ENCODE measurements around the gene COQ5.
A peak's percentile ranks its signal among the peaks of the same experiment; 100 is the strongest.

The COQ5 gene, protein sequence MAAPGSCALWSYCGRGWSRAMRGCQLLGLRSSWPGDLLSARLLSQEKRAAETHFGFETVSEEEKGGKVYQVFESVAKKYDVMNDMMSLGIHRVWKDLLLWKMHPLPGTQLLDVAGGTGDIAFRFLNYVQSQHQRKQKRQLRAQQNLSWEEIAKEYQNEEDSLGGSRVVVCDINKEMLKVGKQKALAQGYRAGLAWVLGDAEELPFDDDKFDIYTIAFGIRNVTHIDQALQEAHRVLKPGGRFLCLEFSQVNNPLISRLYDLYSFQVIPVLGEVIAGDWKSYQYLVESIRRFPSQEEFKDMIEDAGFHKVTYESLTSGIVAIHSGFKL

GRCh38 chr12:120528861-120529525 is at the start of gene COQ5:
COQ5 (minus strand) TSS chr12:120529158; CDS start chr12:120529141, 17 bp downstream.
- peak within 1 kb of the TSS; percentile 83 for H3K4me3 ChIP-seq (ENCODE audit: low read length)
- H3K9me2 ChIP-seq (replicated peaks; ENCODE audit: insufficient read depth, low read length) = no peaks in the 10 kb centered on the region
- peak within 1 kb of the TSS; percentile 85 for H3K9ac ChIP-seq (ENCODE audit: low read length)
- no peaks in the 10 kb centered on the region for H3K36me3 ChIP-seq (replicated peaks; ENCODE audit: insufficient read depth, low read length)
- no peaks in the 10 kb centered on the region for H3K4me1 ChIP-seq (ENCODE audit: low read length)
- H3K79me2 ChIP-seq (ENCODE audit: low read length) = no peaks in the 10 kb centered on the region
- no peaks in the 10 kb centered on the region for H3K9me3 ChIP-seq (replicated peaks; ENCODE audit: insufficient read depth, low read length)
- H3F3A ChIP-seq (ENCODE audit: insufficient read depth, low read length) = peaks cover 23% of the 10 kb centered on the region
- TF ChIP-seq CTCF (IDR thresholded peaks at IDR 0.05; ENCODE audit: low read length) = no peak
- TF ChIP-seq EZH2phosphoT487 (IDR thresholded peaks at IDR 0.05; ENCODE audit: low read length) = no peak
- TF ChIP-seq EZH2 (optimal IDR thresholded peaks at IDR 0.05; ENCODE audit: low read depth, low read length) = no peak
- H3K4me2 ChIP-seq (ENCODE audit: low read depth, low read length) = peak within 1 kb of the TSS; percentile 72
- H3K27ac ChIP-seq (ENCODE audit: low read length) = peak within 1 kb of the TSS; percentile 84
- no peaks in the 10 kb centered on the region for H4K20me1 ChIP-seq (ENCODE audit: insufficient read depth, low read length)
- peak within 1 kb of the TSS; percentile 66 for H2AFZ ChIP-seq (ENCODE audit: low read length)
- peak; percentile 73 for DNase-seq
- no peaks in the 10 kb centered on the region for H3K27me3 ChIP-seq (replicated peaks; ENCODE audit: insufficient read depth, low read length)

DNA sequence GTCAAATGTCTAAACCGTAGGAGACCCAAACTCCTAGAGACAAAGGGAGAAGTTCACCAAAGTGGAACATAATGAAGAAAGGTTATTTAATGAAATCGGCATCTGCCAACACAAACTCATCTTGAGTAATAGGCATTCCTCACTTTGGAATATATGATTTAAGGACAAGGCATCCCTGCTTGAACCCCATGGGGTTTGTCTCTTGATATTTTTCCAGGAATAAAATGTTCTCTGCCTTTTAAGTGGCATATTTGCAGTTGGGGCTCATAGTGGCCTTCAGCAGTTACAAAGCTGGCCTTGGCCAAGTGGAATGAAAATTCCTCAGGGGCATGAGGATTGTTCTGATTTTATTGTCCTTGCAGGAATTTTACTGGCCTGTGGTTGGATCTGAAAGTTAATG is 45.1 kb upstream of the COQ5 start:
- Histone ChIP-seq H3K9me3 (replicated peaks; ENCODE audit: insufficient read depth, low read length) (no peaks in the 10 kb centered on the region), H3K79me2 (ENCODE audit: low read length) (0 out of 2 replicates have a peak, but pooled peaks cover 5% of the 10 kb centered on the region)

DNA sequence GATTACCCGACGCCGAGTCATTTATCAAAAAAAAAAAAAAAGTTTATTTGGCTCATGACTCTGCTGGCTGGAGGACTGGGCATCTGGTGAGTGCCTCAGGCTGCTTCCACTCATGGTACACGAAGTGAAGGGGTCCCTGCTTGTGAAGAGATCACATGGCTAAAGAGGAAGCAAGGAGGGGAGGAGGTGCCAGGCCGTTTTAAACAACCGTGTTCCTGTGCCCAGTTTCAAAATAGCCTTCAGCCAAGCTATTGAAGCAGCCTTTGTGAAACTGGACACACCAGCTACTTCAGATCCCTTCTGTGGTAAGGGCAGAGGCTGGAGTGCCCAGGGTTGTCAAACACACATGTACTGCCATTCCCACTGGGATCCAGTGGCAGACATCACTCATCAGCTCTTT is 44.6 kb upstream of the COQ5 start:
- H3F3A ChIP-seq (ENCODE audit: insufficient read depth, low read length) = 0 out of 2 replicates have a peak, but pooled peaks cover 3% of the 10 kb centered on the region
- no peak overlapping the region for H3K27ac ChIP-seq (ENCODE audit: low read length)
- H3K4me2 ChIP-seq (ENCODE audit: low read depth, low read length) = no peak overlapping the region
- TF ChIP-seq EZH2phosphoT487 (IDR thresholded peaks at IDR 0.05; ENCODE audit: low read length) (no peak), EZH2 (optimal IDR thresholded peaks at IDR 0.05; ENCODE audit: low read depth, low read length) (no peak), CTCF (IDR thresholded peaks at IDR 0.05; ENCODE audit: low read length) (no peak)
- no peak for DNase-seq
- no peaks in the 10 kb centered on the region for H3K9me3 ChIP-seq (replicated peaks; ENCODE audit: insufficient read depth, low read length)
- H3K36me3 ChIP-seq (replicated peaks; ENCODE audit: insufficient read depth, low read length) = 0 out of 2 replicates have a peak, but pooled peaks cover 8% of the 10 kb centered on the region
- no peaks in the 10 kb centered on the region for H3K27me3 ChIP-seq (replicated peaks; ENCODE audit: insufficient read depth, low read length)
- H3K9me2 ChIP-seq (replicated peaks; ENCODE audit: insufficient read depth, low read length) = no peaks in the 10 kb centered on the region
- H3K79me2 ChIP-seq (ENCODE audit: low read length) = 0 out of 2 replicates have a peak, but pooled peaks cover 5% of the 10 kb centered on the region
- no peaks in the 10 kb centered on the region for H4K20me1 ChIP-seq (ENCODE audit: insufficient read depth, low read length)
- no peaks in the 10 kb centered on the region for H3K4me1 ChIP-seq (ENCODE audit: low read length)
- no peak overlapping the region for H3K4me3 ChIP-seq (ENCODE audit: low read length)
- H3K9ac ChIP-seq (ENCODE audit: low read length) = no peak overlapping the region
- no peak overlapping the region for H2AFZ ChIP-seq (ENCODE audit: low read length)

More for the DNA sequence above, 45.1 kb upstream of the COQ5 start:
- H3K27me3 ChIP-seq (replicated peaks; ENCODE audit: insufficient read depth, low read length) = no peaks in the 10 kb centered on the region
- no peak overlapping the region for H2AFZ ChIP-seq (ENCODE audit: low read length)
- H3K4me3 ChIP-seq (ENCODE audit: low read length) = no peak overlapping the region
- no peak overlapping the region for H3K4me2 ChIP-seq (ENCODE audit: low read depth, low read length)
- DNase-seq = no peak
- H3K36me3 ChIP-seq (replicated peaks; ENCODE audit: insufficient read depth, low read length) = 0 out of 2 replicates have a peak, but pooled peaks cover 8% of the 10 kb centered on the region
- no peaks in the 10 kb centered on the region for H3K4me1 ChIP-seq (ENCODE audit: low read length)
- H3K9me2 ChIP-seq (replicated peaks; ENCODE audit: insufficient read depth, low read length) = no peaks in the 10 kb centered on the region
- TF ChIP-seq EZH2phosphoT487 (IDR thresholded peaks at IDR 0.05; ENCODE audit: low read length) (no peak), CTCF (IDR thresholded peaks at IDR 0.05; ENCODE audit: low read length) (no peak), EZH2 (optimal IDR thresholded peaks at IDR 0.05; ENCODE audit: low read depth, low read length) (no peak)
- H3K27ac ChIP-seq (ENCODE audit: low read length) = no peak overlapping the region
- H3F3A ChIP-seq (ENCODE audit: insufficient read depth, low read length) = 0 out of 2 replicates have a peak, but pooled peaks cover 7% of the 10 kb centered on the region
- H4K20me1 ChIP-seq (ENCODE audit: insufficient read depth, low read length) = no peaks in the 10 kb centered on the region
- H3K9ac ChIP-seq (ENCODE audit: low read length) = no peak overlapping the region

Measured in MM.1S (cell line).